Measurements from ENCODE around the gene EIF2S2.
A peak's percentile ranks its signal among the peaks of the same experiment; 100 is the strongest.

Gene EIF2S2

DNA sequence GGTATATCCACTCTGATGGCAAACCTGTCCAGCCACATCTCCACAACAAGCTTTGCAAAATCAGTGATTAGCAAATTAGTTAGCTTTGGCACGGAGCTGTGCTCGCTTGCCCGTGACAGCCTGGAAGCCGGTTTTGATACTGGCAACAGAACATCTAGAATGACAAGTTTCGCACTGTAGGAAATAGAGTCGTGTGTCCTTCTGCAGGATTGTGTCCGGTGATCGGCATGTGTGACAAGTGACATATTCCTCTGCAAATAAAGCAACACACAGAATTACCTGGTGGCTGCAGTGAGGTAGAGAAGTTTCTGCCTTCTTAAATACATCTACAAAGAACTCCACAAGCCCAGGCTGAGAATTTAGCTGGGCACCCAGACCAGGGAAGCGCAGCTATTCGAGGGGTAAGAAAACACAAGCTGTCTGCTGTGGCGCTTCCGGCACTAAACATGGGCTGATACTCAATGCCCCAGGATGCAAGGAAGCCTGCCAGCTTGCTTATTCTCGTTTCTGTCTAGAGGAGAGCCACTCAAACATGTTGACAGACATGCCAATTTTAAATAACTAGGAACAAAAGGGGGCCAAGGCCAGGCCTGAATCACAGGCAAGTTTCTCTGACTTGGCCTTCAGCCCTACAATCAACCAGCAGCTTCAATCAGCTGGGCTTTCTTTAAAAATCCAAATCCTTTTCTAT lies 22.2 kb downstream of the EIF2S2 start:
- DNase-seq (ENCODE audit: low read depth in 1 of 2, low spot score in 1 of 2): no peak

DNA sequence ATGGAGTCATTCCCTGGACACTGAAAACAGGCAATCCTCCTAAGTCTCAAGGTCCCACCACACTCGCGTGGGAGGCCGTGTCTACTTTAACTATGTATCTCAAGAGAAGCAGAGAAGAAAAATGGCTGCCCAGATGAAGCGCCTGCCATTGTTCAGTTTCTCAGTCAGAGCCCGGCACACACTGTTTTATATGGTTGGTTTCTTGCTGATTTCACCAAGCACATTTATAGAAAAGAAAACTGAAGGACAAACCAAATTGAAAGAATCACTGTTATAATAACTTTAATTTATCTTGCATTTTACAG lies 22.9 kb downstream of the EIF2S2 start:
- DNase-seq (ENCODE audit: low read depth in 1 of 2, low spot score in 1 of 2): no peak

DNA sequence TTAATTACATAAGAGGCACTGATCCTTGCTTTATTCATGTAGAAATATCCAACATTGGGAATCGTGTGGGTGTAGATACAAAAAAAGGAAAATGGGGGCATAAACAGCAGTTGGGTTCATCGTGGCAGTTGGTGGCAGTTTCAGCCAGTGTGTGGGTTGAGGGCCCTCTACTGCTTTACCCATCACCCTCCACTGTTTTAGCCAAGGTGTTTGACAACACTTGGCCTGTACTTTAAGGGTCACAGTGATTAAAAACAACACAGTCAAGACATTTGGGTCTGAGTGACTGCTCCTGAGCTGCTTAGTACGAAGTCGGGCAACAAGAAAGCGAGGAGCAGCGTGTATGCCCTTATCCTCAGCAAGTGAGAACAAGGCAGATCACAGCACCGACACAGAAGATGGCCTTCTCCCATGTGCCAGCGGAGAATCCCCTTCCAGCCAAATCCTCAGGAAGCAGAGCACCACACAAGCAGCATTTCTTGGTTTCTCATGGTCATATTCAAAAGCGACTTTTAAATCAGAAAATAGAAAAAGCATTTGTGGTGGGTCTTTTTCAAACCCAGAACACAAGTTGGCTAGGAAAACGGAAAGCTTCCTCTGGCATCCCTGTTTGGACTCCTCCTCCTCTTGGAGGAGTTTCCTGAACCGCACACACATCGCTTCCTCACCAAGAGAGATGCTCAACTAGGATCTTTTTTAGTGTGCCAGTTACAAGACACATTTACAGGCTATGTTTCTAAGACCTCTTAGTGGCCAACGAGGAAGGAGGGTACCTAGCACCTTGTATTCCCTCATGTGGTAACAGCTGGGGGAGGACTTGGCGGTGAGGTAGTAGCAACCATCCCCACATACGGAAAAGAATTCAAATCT lies 23.5 kb downstream of the EIF2S2 start:
- DNase-seq (ENCODE audit: low read depth in 1 of 2, low spot score in 1 of 2): no peak

DNA sequence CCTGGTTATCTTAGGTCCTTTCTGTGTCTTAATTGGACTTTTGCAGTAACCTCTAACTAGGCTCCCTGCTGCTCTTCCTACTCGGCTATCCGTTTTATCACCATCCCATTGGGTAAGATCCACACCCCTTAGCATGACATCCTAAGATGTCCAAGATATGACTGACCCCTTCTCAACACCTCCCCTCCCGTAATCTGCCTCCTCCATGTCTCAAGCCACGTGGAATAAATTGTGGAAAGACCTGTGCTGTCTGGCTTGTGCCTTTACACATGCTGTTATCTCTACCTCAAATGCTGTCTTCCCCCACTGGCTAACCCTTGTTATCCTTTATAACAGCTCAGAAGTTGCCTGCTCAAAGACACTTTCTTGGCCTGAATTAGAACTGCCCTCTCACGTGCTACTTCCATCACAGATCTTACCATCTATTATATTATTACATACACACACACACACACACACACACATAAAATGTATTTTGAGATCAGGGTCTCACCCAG lies 26.5 kb downstream of the EIF2S2 start:
- no peak for DNase-seq (ENCODE audit: low read depth in 1 of 2, low spot score in 1 of 2)

DNA sequence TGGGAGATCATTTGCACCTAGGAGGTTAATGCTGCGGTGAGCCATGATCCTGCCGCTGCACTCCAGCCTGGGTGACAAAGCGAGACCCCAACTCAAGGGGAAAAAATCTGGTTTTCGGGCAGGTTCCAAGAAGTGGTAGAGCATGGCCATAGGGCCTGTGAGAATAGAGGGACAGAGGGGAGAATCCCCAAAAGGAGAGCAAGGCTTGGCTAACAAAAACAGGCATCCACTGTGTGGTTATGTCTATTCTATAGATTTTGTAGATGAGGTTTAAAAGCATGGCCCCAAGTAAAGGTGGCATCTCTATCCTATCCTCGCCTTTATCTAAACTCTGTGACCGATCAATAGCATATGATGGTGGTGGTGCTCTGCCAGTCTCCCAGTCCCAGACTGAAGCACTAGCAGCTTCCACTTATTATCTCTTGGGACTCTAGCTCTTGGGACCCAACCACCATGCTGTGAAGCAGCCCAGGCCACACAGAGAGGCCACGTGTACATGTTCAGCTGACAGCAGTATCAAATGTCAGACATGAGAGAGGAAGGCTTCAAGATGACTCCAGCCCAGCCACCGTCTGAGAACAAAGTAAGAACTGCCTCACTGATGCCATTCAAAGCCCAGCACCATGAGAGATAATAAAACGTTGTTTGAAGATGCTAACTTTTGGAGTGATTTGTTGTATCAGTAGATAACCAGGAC lies 27.7 kb downstream of the EIF2S2 start:
- DNase-seq (ENCODE audit: low read depth in 1 of 2, low spot score in 1 of 2): no peak

DNA sequence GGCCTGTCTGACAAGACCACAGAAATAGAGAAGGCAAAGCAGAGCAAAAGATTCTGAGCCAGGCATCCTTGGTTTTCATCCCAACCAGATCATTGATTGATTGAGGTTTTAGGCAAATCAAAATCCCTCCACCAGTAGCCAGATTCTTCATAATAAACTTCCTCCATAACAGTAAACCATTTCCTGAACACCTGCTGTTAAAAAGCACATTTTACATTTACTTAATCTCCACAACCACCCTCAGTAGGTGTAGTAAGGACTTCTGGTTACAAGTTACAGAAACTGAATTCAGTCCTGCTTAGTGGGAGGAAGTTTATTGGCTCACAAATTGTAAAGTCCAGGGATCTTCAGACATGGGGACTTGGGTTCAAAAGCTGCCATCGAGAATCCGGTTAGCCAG lies 28.3 kb downstream of the EIF2S2 start:
- no peak for DNase-seq (ENCODE audit: low read depth in 1 of 2, low spot score in 1 of 2)

DNA sequence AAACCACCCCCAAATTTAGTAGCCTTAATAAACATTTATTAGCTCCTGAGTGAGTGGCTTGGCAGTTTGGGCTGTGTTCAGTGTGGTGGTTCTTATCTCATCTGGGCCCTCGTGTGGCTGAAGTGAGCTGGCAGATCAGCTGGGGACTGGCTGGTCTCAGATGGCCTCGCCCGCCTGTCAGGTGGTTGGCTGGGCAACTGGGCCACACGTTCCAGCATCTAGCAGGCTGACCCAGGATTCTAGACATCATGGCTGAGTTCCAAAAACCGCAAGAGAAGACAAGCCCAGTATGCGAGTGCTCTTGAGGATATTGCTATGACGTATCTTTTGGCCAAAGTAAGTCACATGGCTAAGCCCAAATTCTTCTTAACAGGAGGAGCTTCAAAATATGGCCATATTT lies 28.9 kb downstream of the EIF2S2 start:
- DNase-seq (ENCODE audit: low read depth in 1 of 2, low spot score in 1 of 2): no peak

DNA sequence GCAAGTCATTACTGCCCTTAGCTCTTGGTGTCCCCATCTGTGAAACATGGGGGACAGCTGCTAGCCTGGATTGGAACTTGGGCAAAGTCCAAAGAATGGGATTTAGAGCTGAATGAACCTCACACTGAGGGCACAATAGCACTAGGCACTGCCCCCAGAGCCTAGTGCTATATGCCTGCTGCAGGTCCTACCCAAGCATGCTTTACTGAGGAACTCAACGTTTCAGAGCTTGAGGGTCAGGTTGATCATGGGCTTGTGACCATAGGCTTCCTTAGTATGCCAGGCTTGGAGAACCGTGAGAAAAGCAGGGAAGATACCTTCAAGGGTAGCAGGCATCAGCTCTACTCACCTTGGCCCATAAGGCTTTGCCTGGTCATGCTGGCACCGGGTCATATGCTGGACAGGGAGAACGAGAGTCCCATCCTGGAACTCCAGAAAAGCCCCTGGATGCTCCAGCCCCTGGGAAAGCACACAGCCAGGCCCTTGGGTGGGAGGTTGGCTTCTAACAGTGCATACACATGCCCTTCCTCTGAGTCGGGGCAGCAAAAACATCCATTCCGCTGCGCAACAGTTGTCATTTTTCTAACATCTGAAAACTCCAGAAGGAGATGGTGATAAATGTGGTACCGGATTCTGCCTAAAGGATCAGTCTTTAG lies 29.7 kb downstream of the EIF2S2 start:
- no peak for DNase-seq (ENCODE audit: low read depth in 1 of 2, low spot score in 1 of 2)

DNA sequence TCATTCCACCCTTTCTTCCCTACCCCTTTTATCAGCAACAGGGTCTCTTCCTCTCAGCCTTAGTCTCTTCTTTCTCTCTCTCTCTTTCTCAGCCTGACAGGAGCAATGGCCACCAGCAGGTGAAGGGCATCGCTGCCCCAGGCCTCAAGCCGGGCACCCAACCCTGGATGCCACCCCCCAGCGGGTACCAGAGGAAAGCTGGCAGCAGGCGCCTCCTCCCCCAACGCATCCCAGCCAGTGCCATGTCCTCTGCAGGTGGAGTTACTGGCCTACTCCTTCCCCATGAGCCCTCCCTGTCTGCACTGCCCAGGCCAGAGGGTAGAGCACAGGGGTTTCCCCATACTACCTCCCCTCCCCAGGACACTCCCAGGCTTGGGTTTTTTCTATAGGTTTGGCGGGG lies 32.2 kb downstream of the EIF2S2 start:
- no peak for DNase-seq (ENCODE audit: low read depth in 1 of 2, low spot score in 1 of 2)

DNA sequence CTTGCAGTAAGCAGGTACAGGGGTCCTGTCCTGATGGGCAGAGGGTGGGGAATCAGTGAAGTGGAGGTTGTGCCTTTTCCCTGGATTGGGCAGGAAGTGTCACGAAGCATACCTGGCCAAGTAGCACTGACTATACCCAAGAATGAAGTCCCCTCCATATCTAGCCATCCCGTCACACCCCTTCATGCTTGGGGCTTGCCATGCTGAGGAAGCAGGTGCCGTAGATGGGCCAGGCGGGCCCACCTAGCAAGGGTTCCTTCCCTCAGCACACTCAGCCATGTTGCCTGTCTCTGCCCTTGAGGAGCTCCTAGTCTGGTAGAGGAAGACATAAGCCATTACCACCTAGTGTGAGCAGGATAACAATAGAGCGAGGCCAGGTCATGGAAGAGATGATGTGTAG lies 33.5 kb downstream of the EIF2S2 start:
- DNase-seq (ENCODE audit: low read depth in 1 of 2, low spot score in 1 of 2): no peak

DNA sequence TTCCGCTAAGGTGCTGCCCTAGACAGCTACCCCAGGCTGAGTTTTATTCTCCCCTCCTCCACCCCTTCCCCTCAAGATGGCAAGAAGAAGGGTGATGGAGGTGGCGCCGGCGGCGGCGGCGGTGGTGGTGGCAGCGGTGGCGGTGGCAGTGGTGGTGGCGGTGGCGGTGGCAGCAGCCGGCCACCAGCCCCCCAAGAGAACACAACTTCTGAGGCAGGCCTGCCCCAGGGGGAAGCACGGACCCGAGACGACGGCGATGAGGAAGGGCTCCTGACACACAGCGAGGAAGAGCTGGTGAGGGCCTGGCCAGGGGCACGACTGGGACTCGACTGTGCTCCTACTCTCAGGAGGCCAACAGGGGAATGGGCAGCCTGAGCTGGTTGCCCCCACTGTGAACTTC lies 35.1 kb downstream of the EIF2S2 start:
- DNase-seq (ENCODE audit: low read depth in 1 of 2, low spot score in 1 of 2): no peak

DNA sequence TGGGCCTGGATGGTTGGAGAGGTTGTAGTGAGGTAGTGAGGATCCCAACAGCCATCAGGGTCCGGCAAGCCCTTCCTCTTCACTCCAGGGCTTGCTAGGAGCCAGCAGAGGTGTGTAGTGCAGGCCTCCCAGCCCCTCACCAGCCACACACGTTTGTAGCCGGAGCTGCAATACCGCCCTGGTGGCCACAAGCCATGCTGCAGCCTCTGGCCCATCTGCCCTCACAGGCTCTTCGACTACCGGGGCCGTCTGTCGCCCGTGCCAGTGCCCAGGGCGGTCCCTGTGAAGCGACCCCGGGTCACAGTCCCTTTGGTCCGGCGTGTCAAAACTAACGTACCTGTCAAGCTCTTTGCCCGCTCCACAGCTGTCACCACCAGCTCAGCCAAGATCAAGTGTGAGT lies 36.4 kb downstream of the EIF2S2 start:
- DNase-seq (ENCODE audit: low read depth in 1 of 2, low spot score in 1 of 2): no peak

DNA sequence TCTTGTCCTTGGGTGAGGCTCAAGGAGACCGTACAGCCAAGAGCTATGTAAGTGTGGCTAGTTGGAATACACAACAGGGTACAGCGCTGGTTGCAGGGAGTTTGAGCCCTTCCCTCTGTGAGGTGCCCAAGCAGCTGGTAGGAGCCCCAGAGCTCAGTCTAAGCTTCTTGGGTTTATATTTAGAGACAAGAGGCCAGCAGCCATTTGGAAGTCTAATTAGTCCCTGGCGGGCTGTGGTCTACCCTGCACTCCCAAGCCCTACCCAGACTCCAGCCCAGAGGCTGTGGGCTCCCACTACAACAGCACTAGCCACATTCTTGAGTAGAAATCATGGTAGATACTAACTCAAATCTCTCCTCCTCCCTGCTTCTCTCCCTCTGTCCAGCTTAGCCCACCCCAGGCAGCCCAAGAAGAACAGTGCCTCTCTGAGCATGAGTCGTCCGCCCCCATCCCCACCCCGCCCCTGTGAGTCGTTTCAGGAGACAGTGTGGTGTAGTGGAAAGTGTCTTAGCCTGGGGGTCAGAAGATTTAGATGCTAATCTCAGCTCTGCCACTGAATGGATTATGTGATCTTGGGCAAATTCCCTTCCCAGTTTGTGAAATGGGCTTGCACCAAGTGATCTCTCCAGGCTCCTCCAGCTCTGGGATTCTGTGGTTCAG lies 37.8 kb downstream of the EIF2S2 start:
- DNase-seq (ENCODE audit: low read depth in 1 of 2, low spot score in 1 of 2): no peak

DNA sequence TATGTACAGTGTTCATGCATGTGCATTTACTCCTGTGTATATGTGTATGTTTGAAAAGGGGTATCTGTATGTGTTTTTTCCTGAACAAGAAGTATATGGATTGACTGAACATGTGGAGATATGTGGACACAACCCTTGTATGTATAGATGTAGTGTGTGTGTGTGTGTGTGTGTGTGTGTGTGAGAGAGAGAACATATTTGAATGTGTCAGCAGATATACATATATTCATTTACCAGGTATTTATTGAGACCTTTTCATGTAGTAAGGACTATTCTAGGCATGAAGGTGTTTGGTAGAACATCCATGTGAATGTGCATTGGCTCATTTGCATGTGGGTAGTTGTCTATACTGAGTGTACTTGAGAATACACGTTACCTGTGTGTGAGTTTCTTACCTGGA lies 39.3 kb downstream of the EIF2S2 start:
- DNase-seq (ENCODE audit: low read depth in 1 of 2, low spot score in 1 of 2): no peak

DNA sequence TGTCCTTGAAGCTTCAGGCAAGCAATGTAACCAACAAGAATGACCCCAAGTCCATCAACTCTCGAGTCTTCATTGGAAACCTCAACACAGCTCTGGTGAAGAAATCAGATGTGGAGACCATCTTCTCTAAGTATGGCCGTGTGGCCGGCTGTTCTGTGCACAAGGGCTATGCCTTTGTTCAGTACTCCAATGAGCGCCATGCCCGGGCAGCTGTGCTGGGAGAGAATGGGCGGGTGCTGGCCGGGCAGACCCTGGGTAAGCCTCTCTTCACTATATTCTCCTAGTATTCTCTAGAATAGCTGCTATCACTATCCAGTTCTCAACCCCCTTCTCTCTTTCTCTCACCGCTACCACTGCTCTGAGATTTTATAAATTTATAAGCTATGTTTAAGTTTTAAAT lies 40.0 kb downstream of the EIF2S2 start:
- no peak for DNase-seq (ENCODE audit: low read depth in 1 of 2, low spot score in 1 of 2)

DNA sequence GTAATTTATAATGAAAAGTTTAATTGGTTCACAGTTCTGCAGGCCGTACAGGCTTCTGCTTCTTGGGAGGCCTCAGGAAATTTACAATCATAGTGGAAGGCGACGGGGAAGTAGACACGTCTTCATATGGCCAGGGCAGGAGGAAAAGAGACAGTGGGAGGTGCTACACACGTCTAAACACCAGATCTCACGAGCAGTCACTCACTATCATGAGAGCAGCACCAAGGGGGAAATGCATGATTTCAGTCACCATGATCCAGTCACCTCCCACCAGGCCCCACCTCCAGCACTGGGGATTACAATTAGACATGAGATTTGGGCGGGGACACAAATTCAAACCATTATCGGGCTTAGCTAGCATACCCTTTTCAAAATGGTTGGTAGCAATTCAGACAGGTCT lies 41.2 kb downstream of the EIF2S2 start:
- no peak for DNase-seq (ENCODE audit: low read depth in 1 of 2, low spot score in 1 of 2)

DNA sequence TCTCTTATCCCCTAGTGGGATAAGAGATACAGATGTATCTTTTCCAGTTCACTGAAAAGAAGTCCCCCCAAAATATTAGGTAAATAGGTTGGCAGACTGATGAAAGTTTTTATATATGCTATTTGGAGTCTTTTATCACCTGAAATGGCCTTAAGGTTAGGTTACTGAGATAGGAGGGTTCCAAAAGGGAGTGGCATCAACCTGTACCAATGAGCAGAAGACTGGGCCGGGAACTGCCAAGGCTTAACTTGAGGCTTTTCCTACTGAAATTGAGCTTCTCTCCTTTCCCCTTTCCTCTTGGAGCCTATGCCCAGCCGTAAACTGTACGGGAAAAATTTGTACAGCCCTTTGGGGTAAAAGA lies 42.0 kb downstream of the EIF2S2 start:
- DNase-seq (ENCODE audit: low read depth in 1 of 2, low spot score in 1 of 2): no peak

DNA sequence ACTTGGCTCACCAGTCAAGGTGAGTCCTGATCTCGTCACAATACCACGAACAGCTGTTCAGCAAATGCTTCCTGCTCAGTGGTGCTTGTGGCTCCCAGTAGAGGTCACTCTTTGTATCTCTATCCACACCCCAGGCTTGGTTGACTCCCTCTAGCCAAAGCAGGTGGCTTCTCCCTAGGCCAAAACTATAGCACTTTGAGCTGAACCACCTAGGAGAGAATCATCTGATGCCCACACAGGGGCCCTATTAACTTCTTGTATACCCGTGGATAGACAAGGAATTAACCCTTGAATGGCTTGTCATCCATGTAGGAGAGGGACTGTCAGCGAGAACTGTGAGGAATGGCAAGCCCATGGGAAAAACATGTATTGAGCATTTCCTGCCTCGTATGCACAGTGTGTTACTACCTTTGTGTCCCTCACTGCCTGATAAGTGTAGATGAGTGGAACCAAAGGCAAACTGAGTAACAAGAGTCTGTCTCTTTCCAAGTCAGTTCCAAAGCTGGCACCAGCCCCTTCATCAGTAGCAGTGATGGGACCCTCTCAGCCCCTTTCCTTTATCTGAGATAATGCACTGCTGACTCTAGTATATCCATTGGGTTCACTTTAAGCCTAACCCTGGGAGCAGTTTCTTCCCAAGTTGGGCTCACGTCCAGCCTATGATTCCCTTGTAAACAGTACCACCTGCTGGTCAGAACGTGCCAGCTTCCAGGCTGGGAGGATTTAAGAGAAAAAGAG lies 42.5 kb downstream of the EIF2S2 start:
- peak; percentile 13 to 33 for DNase-seq (ENCODE audit: low read depth in 1 of 2, low spot score in 1 of 2)

DNA sequence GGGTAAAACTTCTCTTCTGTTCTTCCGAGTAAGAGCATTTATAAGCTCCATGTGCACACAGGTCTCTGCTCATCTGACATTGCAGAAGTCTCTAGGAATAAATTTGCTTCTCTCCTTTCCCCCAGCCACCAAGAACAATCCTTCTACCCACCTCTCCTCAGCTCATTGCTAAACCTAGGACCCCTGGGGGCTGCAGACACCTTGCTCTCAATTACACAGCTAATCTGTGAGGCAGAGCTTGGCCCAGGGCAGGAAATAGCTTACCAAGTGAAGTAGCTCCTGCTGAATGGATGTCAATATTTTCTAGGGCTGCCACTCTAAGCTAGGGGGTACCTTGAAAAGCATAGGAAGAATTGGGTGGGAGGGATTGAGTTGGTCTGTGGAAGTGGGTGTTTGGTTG lies 44.0 kb downstream of the EIF2S2 start:
- no peak for DNase-seq (ENCODE audit: low read depth in 1 of 2, low spot score in 1 of 2)

DNA sequence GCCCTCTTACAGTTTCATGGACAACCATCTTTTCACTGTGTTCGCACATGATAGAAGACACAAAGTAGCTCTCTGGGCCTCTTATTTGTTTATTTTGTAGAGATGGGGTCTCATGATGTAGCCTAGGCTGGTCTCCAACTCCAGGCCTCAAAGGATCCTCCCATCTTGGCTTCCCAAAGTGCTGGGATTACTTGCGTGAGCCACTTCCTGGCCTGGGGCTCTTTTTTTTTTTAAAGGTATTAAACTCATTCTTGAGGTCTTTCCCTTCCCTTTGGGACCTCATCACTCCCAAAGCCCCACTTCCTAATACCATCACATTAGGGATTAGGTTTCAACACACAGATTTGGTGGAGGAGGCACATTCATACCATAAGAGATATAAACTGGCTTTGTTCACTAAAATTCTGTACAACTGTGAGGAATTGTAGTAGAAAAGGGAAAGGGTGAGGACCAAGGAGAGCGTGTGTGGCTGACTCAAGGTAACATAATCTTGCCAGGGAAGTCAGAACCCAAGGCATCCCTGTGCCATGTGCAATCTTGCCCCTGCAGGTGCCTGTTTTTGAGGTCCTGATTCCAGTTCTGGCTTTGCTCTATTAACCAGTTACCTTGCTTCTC lies 45.5 kb downstream of the EIF2S2 start:
- DNase-seq (ENCODE audit: low read depth in 1 of 2, low spot score in 1 of 2): no peak
